AG04449 (cell line): ENCODE data around the gene NTSR1.
A peak's percentile ranks its signal among the peaks of the same experiment; 100 is the strongest.

ENCODE experiments used
- CTCF ChIA-PET: fragments of 350-600 bp; formaldehyde crosslinking; extraction: SDS; loops from one replicate; lab custom pipeline; 2021; ENCODE audit warnings: antibody characterized with exemption; lab: Yijun Ruan, JAX
- POLR2A ChIA-PET: fragments of 400-600, 350-600 bp; formaldehyde crosslinking; extraction: SDS; loops from one replicate; lab custom pipeline; 2020; ENCODE audit warnings: antibody characterized with exemption, inconsistent platforms; lab: Yijun Ruan, JAX
- DNase-seq: peaks from one replicate; pipeline ENCODE4 v3.0.0-alpha.2; 2010; ENCODE audit warnings: low read depth, low spot score
- H3K4me3 ChIP-seq: 2 replicates; pipeline ENCODE4 v1.5.1; 2011; ENCODE audit warnings: low read depth, mild to moderate bottlenecking, control low read depth, low read length
- CTCF ChIP-seq: IDR thresholded peaks from one replicate; pipeline ENCODE4 v1.5.1; 2011; ENCODE audit warnings: mild to moderate bottlenecking, moderate library complexity, low read length, control low read depth, inconsistent platforms; ENCODE audit not compliant: insufficient read depth; ENCODE audit errors: missing control alignments

NTSR1 gene

DNA sequence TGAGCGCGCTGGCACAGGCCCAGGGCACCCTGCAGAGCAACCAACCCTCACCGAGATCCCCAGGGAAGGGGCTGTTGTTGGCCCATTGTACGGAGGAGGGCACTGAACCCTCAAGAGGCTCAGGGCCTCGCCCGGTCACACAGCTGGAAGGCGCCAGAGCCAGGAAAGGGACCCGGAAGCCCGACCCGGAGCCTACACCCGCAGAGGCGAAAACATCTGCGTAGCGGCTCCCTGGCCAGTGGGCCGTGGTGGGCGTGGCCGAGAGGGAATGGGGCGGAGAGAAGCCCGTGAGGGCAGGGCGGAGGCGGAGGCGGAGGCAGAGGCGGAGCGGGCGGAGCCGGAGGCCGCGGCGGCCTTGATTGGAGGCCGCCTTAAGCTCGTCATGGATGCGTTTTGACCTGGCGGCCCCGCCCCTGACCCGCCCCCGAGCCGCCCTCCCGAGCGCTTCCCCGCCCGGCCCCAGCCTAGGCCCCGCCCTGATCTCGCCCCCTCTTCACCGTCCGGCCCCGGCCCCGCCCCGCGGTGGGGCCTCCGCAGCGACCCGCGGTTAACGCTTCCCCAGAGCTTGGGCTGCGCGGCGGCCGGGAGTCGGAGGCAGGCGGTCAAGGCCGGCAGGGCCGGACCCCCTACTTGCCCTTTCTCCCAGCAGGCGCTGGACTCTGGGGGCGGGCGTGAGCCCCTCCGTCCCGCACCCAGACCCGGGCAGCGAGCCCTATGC lies 85.5 kb downstream of the NTSR1 start:
- peak overlapping the region; percentile 71 for H3K4me3 ChIP-seq
- CTCF ChIA-PET = interaction anchor here (0.9 to 10.1 kb wide), 7 partner anchors 8 to 294 kb away, joined by 3 to 262 read pairs (median 5); partner anchors contain the start of gene SLCO4A1
- DNase-seq = peak; percentile 49
- no peak for TF ChIP-seq CTCF
- POLR2A ChIA-PET = interaction anchor here (2.2 kb wide), 1 partner anchor 21 kb away, joined by 7 read pairs; the partner anchor contains the start of gene COL9A3

- ChIA-PET CTCF (interaction anchor here (1.2 to 10.1 kb wide), 5 partner anchors 9 to 296 kb away, joined by 5 to 262 read pairs (median 9); no protein-coding TSS in a partner anchor), POLR2A (interaction anchor here (1.1 to 2.2 kb wide), 2 partner anchors 9 to 20 kb away, joined by 3 to 7 read pairs; partner anchors contain the start of gene COL9A3)
- no peak for DNase-seq
- TF ChIP-seq CTCF = no peak
- peak overlapping the region; percentile 71 for H3K4me3 ChIP-seq
Measured at GRCh38 chr20:62795023-62795761, 86.6 kb downstream of the NTSR1 start.

GRCh38 chr20:62796699-62797491 lies 88.3 kb downstream of the NTSR1 start:
- TF ChIP-seq CTCF = no peak
- ChIA-PET CTCF (interaction anchor here (0.7 to 3.1 kb wide), 4 partner anchors 8 to 127 kb away, joined by 3 to 28 read pairs (median 4); no protein-coding TSS in a partner anchor), POLR2A (interaction anchor here (1.0 to 1.2 kb wide), 3 partner anchors 8 to 11 kb away, joined by 3 to 5 read pairs (median 4); partner anchors contain the start of gene OGFR)
- DNase-seq = no peak
- peak overlapping the region; percentile 71 for H3K4me3 ChIP-seq

DNA sequence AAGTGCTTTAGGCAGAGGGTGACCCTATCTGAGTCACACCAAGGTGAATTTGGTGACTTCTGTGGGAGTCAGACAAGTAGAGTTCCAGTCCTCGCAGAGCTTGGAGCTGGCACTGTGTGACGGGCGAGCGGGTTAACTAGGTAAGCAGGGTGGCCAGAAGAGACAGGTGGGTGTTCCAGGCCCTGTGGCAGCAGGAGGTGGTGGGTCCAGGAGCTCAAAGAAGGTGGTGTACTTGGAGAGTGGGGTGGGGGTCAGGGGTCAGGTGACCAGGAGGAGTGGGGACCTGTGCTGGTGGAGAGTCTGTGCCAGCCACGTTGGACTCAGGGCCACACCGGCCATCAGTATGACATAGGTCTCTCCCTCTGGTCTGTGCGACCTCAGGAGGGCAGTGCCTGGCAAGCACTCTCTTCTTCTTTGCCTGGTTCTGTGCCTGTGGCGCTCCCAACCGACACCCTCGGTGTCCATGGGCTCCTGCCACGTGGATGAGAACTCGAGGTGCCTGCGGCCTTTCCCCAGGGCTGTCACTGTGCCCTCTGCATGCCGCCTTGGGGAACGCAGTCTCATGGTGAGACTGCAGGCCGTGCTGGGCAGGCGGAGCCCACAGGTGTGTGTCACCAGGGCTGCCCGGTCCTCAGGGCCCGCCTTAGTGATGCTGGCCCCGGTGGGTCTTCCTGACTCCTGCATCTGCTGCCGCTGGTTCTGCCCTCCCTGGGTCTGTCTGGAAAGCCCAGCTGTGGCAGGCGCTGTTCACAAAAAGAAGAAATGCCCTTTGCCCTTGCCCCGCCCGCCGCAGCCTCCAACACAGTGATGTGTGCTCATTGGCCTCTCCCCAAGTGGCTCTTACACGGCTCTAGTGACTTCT lies 89.3 kb downstream of the NTSR1 start:
- H3K4me3 ChIP-seq = peak overlapping the region; percentile 71
- no peak for TF ChIP-seq CTCF
- DNase-seq = no peak
- POLR2A ChIA-PET = interaction anchor here (1.2 kb wide), 1 partner anchor 10 kb away, joined by 5 read pairs; no protein-coding TSS in a partner anchor
- CTCF ChIA-PET = interaction anchor here (0.9 to 3.1 kb wide), 3 partner anchors 8 to 128 kb away, joined by 3 to 28 read pairs (median 5); no protein-coding TSS in a partner anchor

GRCh38 chr20:62799036-62799435 lies 90.4 kb downstream of the NTSR1 start:
- no peak overlapping the region for H3K4me3 ChIP-seq
- no peak for DNase-seq
- ChIA-PET CTCF (interaction anchor here (3.1 kb wide), 1 partner anchor 9 kb away, joined by 28 read pairs; no protein-coding TSS in a partner anchor), POLR2A (interaction anchor here (0.7 kb wide), 1 partner anchor 53 kb away, joined by 4 read pairs; no protein-coding TSS in a partner anchor)
- no peak for TF ChIP-seq CTCF
